NCI-H526 treated with DMSO at 0.1 percent for 48 hours (cell line): ENCODE results near the gene IL1RL1.

Experiments
- DNase-seq: peaks from one replicate; lab custom pipeline; 2025; lab: John Stamatoyannopoulos, UW

Gene IL1RL1

GRCh38 chr2:102368461-102369109 is 57.2 kb downstream of the IL1RL1 start:
- no peak for DNase-seq

GRCh38 chr2:102369866-102370265 is 58.5 kb downstream of the IL1RL1 start:
- DNase-seq = no peak

GRCh38 chr2:102376052-102376591 is 64.8 kb downstream of the IL1RL1 start:
- DNase-seq = no peak

- no peak for DNase-seq
Measured at GRCh38 chr2:102383722-102384121, 72.4 kb downstream of the IL1RL1 start.

- DNase-seq = no peak
Measured at GRCh38 chr2:102385522-102385921, 74.2 kb downstream of the IL1RL1 start.

GRCh38 chr2:102386004-102386403 is 74.6 kb downstream of the IL1RL1 start:
- DNase-seq = no peak

GRCh38 chr2:102386867-102387541 is 75.6 kb downstream of the IL1RL1 start:
- no peak for DNase-seq

- DNase-seq = no peak
Measured at GRCh38 chr2:102387763-102388546, 76.6 kb downstream of the IL1RL1 start.

- DNase-seq = peak; percentile 97
Measured at GRCh38 chr2:102391565-102391964, 80.2 kb downstream of the IL1RL1 start.

GRCh38 chr2:102392096-102392495 is 80.7 kb downstream of the IL1RL1 start:
- no peak for DNase-seq

GRCh38 chr2:102392942-102393341 is 81.6 kb downstream of the IL1RL1 start:
- no peak for DNase-seq

- no peak for DNase-seq
Measured at GRCh38 chr2:102396012-102396411, 84.6 kb downstream of the IL1RL1 start.

GRCh38 chr2:102397209-102397608 is 85.8 kb downstream of the IL1RL1 start:
- no peak for DNase-seq

GRCh38 chr2:102399499-102400141 is 88.3 kb downstream of the IL1RL1 start:
- DNase-seq = no peak

- DNase-seq = no peak
Measured at GRCh38 chr2:102401456-102401855, 90.1 kb downstream of the IL1RL1 start.
